T-cell (primary cell): ENCODE measurements around the gene FGD5. TPM values are rescaled to one million over a fixed set of nuclear protein-coding genes. Genes with fewer than 3 reads are reported as not detected.

Source experiments
- ATAC-seq, 4 experiments: fragments of 200-7000 bp in 3 of 4; fragments of 150-1000 bp in 1 of 4; cut with Tn5 transposase; replicated peaks in 1 of 4; 1 replicate in 3 of 4; 2 replicates in 1 of 4; pipeline ENCODE4 v1.10.0; 2021; ENCODE audit warnings: moderate library complexity in 3 of 4, mild to moderate bottlenecking in 2 of 4, moderate number of reproducible peaks in 1 of 4
- CTCF ChIA-PET, 2 donors: fragments of 300-600 bp; sonication (Branson Sonifier 250); formaldehyde crosslinking; loops; one replicate each; lab custom pipeline; 2022; ENCODE audit warnings: antibody characterized with exemption in 2 of 2; lab: Charles Lee
- POLR2A ChIA-PET, 2 donors: fragments of 300-600 bp; sonication (Branson Sonifier 250); formaldehyde crosslinking; loops; one replicate each; lab custom pipeline; 2022; ENCODE audit warnings: antibody characterized with exemption in 2 of 2; lab: Charles Lee
- DNase-seq, 35 experiments: peaks; one replicate each; pipeline versions ENCODE4 v3.0.0 to v3.0.0-alpha.2; 2013 to 2023
- H3K27ac ChIP-seq: one replicate; pipeline ENCODE4 v1.5.1; 2013; ENCODE audit warnings: low read length
- H3K27me3 ChIP-seq, 2 experiments: replicated peaks in 1 of 2; 1 replicate in 1 of 2; 2 replicates in 1 of 2; pipeline versions ENCODE4 v1.6.1 to v1.7.0; 2013; ENCODE audit warnings: low read length in 1 of 2, mixed read lengths in 1 of 2; ENCODE audit not compliant: control insufficient read depth in 2 of 2, insufficient read depth in 2 of 2; ENCODE audit errors: extremely low read depth in 1 of 2
- H3K36me3 ChIP-seq, 2 donors: 1 replicate in 1 of 2; 2 replicates in 1 of 2; pipeline versions ENCODE4 v1.6.1 to v1.7.0; 2013; ENCODE audit warnings: low read length in 1 of 2; ENCODE audit not compliant: control insufficient read depth in 2 of 2, insufficient read depth in 1 of 2; ENCODE audit errors: extremely low read depth in 1 of 2
- H3K4me1 ChIP-seq, 2 experiments: 1 replicate in 1 of 2; 2 replicates in 1 of 2; pipeline versions ENCODE4 v1.6.1 to v1.7.0; 2013; ENCODE audit warnings: low read length in 2 of 2, mixed read lengths in 1 of 2; ENCODE audit not compliant: insufficient read depth in 2 of 2, control insufficient read depth in 1 of 2; ENCODE audit errors: extremely low read depth in 1 of 2
- H3K4me3 ChIP-seq, 2 donors: 1 replicate in 1 of 2; 2 replicates in 1 of 2; pipeline versions ENCODE4 v1.5.1 to v1.7.0; 2013; ENCODE audit warnings: mild to moderate bottlenecking in 2 of 2, low read length in 1 of 2, moderate library complexity in 1 of 2; ENCODE audit not compliant: control insufficient read depth in 1 of 2; ENCODE audit errors: extremely low read depth in 1 of 2
- H3K9me3 ChIP-seq: 2 replicates; pipeline ENCODE4 v1.7.0; 2013
- H3K27ac Mint-ChIP-seq, 2 donors: one replicate each; pipeline ENCODE4 v1.8.0; 2020 to 2021; ENCODE audit warnings: mild to moderate bottlenecking in 2 of 2, mixed read lengths in 2 of 2
- H3K27me3 Mint-ChIP-seq, 2 donors: one replicate each; pipeline ENCODE4 v1.8.0; 2021 to 2022; ENCODE audit warnings: mixed read lengths in 2 of 2
- H3K36me3 Mint-ChIP-seq: one replicate; pipeline ENCODE4 v1.8.0; 2021; ENCODE audit warnings: mixed read lengths
- H3K4me1 Mint-ChIP-seq, 3 donors: one replicate each; pipeline ENCODE4 v1.8.0; 2020 to 2022; ENCODE audit warnings: mixed read lengths in 3 of 3, mild to moderate bottlenecking in 1 of 3
- H3K4me3 Mint-ChIP-seq, 3 donors: one replicate each; pipeline ENCODE4 v1.8.0; 2020 to 2022; ENCODE audit warnings: mild to moderate bottlenecking in 3 of 3, mixed read lengths in 3 of 3, moderate library complexity in 3 of 3
- H3K9me3 Mint-ChIP-seq, 3 donors: one replicate each; pipeline ENCODE4 v1.8.0; 2020 to 2022; ENCODE audit warnings: mixed read lengths in 3 of 3
- WGBS: methylation state at CpG from one replicate; pipeline ENCODE4 v1.1.5; 2013; ENCODE audit warnings: missing lambda C conversion rate; ENCODE audit not compliant: insufficient coverage; 5-methylcytosine and 5-hydroxymethylcytosine counted together
- total RNA-seq, 35 experiments: library from RNA in 6 of 35; stranded (reverse) in 6 of 35; fragments of 120-200 nt in 1 of 35; gene quantifications; one replicate each; pipeline versions ENCODE4 v1.2.1 to v1.2.4 and lab custom pipeline; 2013 to 2026

The FGD5 gene
- total RNA-seq, result under 1 TPM in 3 of 5 donors, not detected in 2; 0.13 to 0.53 (median 0.32) TPM
- 0.07 TPM for total RNA-seq (2013)
- total RNA-seq (lab: John Stamatoyannopoulos, UW), result 0 to 0.51 (median 0.17) reads per million in 29 experiments

GRCh38 chr3:14818804-14819500, at the start of gene FGD5:
FGD5 (plus strand) TSS chr3:14818962; CDS start chr3:14819072, 110 bp downstream.
- no peaks in the 10 kb centered on the region for H3K36me3 Mint-ChIP-seq
- peaks cover 0 to 28% of the 10 kb centered on the region in 2 donors for H3K27me3 Mint-ChIP-seq
- Histone ChIP-seq H3K36me3 (no peaks in the 10 kb centered on the region), H3K4me1 (no peaks in the 10 kb centered on the region), H3K27ac (no peak within 1 kb of the TSS), H3K27me3 (peaks cover 0 to 34% of the 10 kb centered on the region in 2 experiments), H3K4me3 (no peak within 1 kb of the TSS), H3K9me3 (no peaks in the 10 kb centered on the region)
- no peak for ATAC-seq
- no peaks in the 10 kb centered on the region for H3K9me3 Mint-ChIP-seq
- no peak for DNase-seq
- ChIA-PET CTCF (no interaction called here), POLR2A (no interaction called here)
- no peak within 1 kb of the TSS for H3K4me3 Mint-ChIP-seq
- no peak within 1 kb of the TSS for H3K27ac Mint-ChIP-seq
- WGBS, result 79% methylated on average over 20 of the region's 25 CpGs
- peaks cover 0 to 7% (median 0%) of the 10 kb centered on the region in 3 donors for H3K4me1 Mint-ChIP-seq

- Histone ChIP-seq H3K36me3 (no peaks in the 10 kb centered on the region), H3K9me3 (no peaks in the 10 kb centered on the region), H3K4me1 (no peaks in the 10 kb centered on the region), H3K4me3 (no peak overlapping the region), H3K27me3 (peaks cover 0 to 17% of the 10 kb centered on the region in 2 experiments), H3K27ac (no peak overlapping the region)
- DNase-seq (peak in 1 of 35 experiments; percentile 13), ATAC-seq (no peak)
- Mint-ChIP-seq H3K36me3 (no peaks in the 10 kb centered on the region), H3K27me3 (peaks cover 0 to 6% of the 10 kb centered on the region in 2 donors), H3K4me3 (no peak overlapping the region), H3K27ac (no peak overlapping the region), H3K9me3 (no peaks in the 10 kb centered on the region), H3K4me1 (no peaks in the 10 kb centered on the region)
- ChIA-PET CTCF (no interaction called here), POLR2A (no interaction called here)
- 81% methylated on average over 7 of the region's 11 CpGs for WGBS
These were observed 49.0 kb upstream of the FGD5 start for GRCh38 chr3:14769544-14770325.

GRCh38 chr3:14770591-14770990, 48.2 kb upstream of the FGD5 start:
- Mint-ChIP-seq H3K36me3 (no peaks in the 10 kb centered on the region), H3K27ac (no peak overlapping the region), H3K4me1 (no peaks in the 10 kb centered on the region), H3K9me3 (no peaks in the 10 kb centered on the region), H3K4me3 (no peak overlapping the region), H3K27me3 (peaks cover 0 to 6% of the 10 kb centered on the region in 2 donors)
- Histone ChIP-seq H3K9me3 (no peaks in the 10 kb centered on the region), H3K27ac (no peak overlapping the region), H3K36me3 (no peaks in the 10 kb centered on the region), H3K4me3 (no peak overlapping the region), H3K27me3 (peaks cover 0 to 16% of the 10 kb centered on the region in 2 experiments), H3K4me1 (no peaks in the 10 kb centered on the region)
- ChIA-PET CTCF (no interaction called here), POLR2A (no interaction called here)
- 91% methylated on average over 6 of the region's 7 CpGs for WGBS
- ATAC-seq (no peak), DNase-seq (peak in 1 of 35 experiments; percentile 12)

- Mint-ChIP-seq H3K27ac (no peak overlapping the region), H3K4me3 (no peak overlapping the region), H3K9me3 (no peaks in the 10 kb centered on the region), H3K36me3 (no peaks in the 10 kb centered on the region), H3K4me1 (no peaks in the 10 kb centered on the region), H3K27me3 (peaks cover 0 to 6% of the 10 kb centered on the region in 2 donors)
- Histone ChIP-seq H3K27me3 (peaks cover 0 to 15% of the 10 kb centered on the region in 2 experiments), H3K36me3 (no peaks in the 10 kb centered on the region), H3K27ac (no peak overlapping the region), H3K4me3 (no peak overlapping the region), H3K9me3 (no peaks in the 10 kb centered on the region), H3K4me1 (no peaks in the 10 kb centered on the region)
- WGBS, result 74% methylated on average over 11 of the region's 18 CpGs
- DNase-seq, result peak in 1 of 35 experiments; percentile 13
- ChIA-PET POLR2A (interaction anchor here in 1 of 2 donors (0.6 kb wide), 1 partner anchor 10 kb away, joined by 3 read pairs; no protein-coding TSS in a partner anchor), CTCF (no interaction called here)
- ATAC-seq, result no peak
These were observed 46.9 kb upstream of the FGD5 start for GRCh38 chr3:14771593-14772497.

GRCh38 chr3:14772533-14773138, 46.1 kb upstream of the FGD5 start:
- Mint-ChIP-seq H3K4me3 (no peak overlapping the region), H3K9me3 (no peaks in the 10 kb centered on the region), H3K4me1 (no peaks in the 10 kb centered on the region), H3K27me3 (peaks cover 0 to 6% of the 10 kb centered on the region in 2 donors), H3K27ac (no peak overlapping the region), H3K36me3 (no peaks in the 10 kb centered on the region)
- Histone ChIP-seq H3K9me3 (no peaks in the 10 kb centered on the region), H3K4me1 (no peaks in the 10 kb centered on the region), H3K27me3 (peaks cover 0 to 17% of the 10 kb centered on the region in 2 experiments), H3K36me3 (no peaks in the 10 kb centered on the region), H3K27ac (no peak overlapping the region), H3K4me3 (no peak overlapping the region)
- POLR2A ChIA-PET, result interaction anchor here in 1 of 2 donors (0.6 kb wide), 1 partner anchor 9 kb away, joined by 3 read pairs; no protein-coding TSS in a partner anchor
- CTCF ChIA-PET, result no interaction called here
- no peak for ATAC-seq
- 86% methylated on average over 13 of the region's 16 CpGs for WGBS
- no peak for DNase-seq
